Measurements from ENCODE around the gene SFRP2.
A peak's percentile ranks its signal among the peaks of the same experiment; 100 is the strongest.

The SFRP2 gene, protein sequence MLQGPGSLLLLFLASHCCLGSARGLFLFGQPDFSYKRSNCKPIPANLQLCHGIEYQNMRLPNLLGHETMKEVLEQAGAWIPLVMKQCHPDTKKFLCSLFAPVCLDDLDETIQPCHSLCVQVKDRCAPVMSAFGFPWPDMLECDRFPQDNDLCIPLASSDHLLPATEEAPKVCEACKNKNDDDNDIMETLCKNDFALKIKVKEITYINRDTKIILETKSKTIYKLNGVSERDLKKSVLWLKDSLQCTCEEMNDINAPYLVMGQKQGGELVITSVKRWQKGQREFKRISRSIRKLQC

DNA sequence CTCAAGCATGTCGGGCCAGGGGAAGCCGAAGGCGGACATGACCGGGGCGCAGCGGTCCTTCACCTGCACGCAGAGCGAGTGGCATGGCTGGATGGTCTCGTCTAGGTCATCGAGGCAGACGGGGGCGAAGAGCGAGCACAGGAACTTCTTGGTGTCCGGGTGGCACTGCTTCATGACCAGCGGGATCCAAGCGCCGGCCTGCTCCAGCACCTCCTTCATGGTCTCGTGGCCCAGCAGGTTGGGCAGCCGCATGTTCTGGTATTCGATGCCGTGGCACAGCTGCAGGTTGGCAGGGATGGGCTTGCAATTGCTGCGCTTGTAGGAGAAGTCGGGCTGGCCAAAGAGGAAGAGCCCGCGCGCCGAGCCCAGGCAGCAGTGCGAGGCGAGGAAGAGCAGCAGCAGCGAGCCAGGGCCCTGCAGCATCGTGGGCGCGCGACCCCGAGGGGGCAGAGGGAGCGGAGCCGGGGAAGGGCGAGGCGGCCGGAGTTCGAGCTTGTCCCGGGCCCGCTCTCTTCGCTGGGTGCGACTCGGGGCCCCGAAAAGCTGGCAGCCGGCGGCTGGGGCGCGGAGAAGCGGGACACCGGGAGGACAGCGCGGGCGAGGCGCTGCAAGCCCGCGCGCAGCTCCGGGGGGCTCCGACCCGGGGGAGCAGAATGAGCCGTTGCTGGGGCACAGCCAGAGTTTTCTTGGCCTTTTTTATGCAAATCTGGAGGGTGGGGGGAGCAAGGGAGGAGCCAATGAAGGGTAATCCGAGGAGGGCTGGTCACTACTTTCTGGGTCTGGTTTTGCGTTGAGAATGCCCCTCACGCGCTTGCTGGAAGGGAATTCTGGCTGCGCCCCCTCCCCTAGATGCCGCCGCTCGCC, at the start of gene SFRP2:
TSS of gene SFRP2 (minus strand) at position 671 of the 864 bp plus-strand sequence. CDS start at position 423, 248 bp downstream.
- peak in 1 of 2 donors; percentile 18 for DNase-seq

DNA sequence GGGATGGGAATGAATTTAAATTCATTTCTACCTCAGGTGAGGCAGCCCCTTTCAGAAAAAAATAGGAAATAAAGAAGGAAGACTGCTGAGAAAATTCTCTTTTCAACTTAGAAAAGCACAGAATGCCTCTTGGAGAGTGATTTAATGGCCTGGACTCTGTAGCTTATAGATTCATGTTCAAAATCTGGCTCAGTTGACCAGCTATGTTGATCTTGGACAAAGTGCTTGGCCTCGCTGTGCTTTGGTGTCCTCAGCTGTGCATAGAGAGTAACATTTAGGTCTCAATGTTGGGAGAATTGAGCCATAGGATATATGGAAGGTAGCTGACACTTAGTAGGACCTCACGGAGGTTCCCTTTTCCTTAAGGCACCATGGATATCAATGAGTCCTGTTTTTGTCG, 49.7 kb upstream of the SFRP2 start:
- no peak for DNase-seq

DNA sequence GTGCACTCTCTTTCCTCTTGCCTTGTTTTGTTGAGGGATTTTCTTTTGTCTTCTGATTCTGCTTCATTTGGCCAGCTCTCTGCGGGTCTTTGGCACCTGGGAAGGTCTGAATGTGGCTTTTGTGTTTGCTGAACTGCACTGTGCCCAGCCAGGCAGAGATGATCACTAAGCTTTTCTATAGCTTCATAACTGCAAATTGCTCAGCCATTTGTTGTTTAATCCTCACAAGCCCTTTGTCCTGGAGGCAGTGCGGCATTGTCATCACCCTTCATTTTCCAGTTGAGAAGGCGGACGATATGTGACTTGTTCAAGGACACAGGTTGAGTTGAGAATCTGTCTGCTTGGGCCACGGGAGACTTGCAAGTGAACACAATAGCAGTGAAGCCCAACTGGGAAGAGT, 46.0 kb upstream of the SFRP2 start:
- DNase-seq, result no peak

DNA sequence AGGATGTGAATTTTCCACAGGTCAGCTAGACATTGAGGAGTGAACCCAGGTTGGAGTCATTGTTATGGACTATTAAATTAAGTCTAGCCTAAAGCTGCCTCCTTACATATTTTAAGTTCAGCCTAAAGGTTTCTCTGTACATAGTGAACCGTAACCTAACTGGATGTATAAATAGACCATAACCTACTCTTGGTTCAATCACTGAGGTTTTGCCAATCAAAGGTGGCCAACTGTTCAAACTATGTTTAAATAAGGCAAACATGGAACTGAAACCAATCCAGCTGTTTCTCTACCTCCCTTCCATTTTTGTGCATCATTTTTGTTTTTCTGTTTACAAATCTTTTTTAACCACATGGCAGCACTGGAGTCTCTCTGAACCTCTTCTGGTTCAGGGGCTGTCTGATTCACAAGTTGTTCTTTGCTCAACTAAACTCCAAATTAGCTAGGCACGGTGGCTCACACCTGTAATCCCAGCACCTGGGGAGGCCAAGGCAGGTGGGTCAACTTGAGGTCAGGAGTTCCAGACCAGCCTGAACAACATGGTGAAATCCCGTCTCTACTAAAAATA, 43.9 kb upstream of the SFRP2 start:
- DNase-seq, result no peak

DNA sequence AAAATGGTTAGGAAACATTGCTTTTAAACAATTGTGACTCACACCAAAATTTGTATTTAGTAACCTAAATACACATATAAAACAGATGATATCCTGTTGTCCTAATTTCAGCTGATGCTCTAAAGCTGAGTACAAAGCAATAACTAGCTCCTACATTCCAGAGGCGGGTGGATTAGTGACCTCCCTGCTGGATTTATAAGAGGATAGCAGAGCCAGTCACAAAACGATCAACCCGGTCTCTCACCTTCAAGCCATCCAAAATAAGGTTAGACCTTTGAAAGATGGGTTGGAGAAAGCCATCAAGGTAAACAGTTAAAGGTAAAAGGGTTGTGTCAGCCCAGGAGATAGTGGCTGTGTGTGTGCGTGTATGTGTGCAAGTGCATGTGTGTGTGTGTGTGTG, 43.2 kb upstream of the SFRP2 start:
- no peak for DNase-seq

DNA sequence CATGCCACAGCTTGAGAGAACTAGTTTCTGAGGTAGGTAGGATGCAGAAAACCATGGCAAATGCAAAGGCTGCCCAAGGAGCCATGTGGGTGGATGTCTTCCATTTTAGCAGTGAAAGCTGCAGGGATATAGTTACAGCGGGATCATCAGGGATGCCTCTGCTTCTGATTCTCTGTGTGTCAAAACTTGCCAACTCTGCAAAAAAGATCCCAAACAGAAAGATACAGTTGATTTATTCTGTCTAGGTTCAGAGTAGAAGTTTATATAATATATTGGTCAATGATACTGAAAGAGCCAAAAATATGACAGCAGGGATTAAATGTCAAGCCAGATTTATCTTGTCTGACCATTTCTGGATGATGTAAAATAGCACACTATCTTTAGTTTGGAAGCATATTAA, 42.4 kb upstream of the SFRP2 start:
- DNase-seq, result no peak

DNA sequence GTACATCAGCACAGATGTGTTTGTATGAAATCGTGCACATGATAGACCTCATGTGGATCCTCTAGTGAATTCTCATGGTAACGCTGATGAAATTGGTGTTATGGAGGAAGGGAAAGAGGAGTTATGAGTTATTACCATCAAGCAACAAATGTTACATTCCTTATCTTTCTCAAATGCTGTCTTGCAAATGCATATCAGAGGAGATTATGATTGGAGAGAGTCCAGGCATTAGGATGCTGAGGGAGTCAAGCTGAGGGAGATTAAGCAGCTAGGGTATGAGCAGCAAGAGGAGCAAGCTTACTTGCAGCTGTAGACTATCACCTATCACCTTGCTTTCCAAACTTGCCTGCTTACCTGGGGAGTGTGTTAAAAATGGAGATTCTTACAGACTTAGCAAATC, 36.8 kb upstream of the SFRP2 start:
- DNase-seq, result no peak

DNA sequence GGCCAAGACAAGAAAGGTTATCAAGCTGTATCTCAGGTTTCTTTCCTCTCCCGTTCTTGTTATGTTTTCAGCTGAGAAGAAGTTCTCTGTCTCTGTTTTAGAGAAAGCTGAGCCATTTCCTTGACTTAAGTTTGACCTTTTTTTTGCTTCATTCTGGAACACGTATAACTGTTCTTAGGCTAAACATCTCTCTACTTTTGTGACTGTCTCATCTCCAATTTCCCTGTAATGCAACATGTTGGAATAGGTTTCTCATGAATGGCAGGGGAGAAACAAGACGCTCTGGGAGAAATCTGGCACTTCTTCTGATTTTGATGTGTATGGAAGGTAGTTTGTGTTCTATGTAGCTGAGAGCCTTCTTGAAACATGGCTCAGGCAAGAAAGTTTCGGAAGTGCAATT, 36.2 kb upstream of the SFRP2 start:
- DNase-seq, result no peak

DNA sequence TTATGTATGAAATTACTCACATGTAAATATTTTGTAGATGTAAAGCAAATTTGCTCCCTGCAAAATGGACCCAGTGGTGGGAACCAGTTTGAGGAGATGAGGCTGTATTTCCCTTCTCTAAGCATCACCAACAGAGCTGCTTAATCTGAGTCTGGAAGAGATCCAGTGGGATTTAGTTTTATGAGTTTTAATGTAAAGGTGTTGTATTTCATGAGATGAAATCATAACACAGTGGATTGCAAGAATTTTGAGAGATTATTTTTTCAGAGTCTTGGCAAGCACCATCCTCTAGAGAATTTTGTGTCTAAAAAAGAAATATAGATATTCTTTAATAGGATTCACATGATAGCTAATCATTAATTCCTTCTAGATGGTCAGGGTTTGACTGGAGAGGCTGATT, 35.6 kb upstream of the SFRP2 start:
- DNase-seq, result no peak

DNA sequence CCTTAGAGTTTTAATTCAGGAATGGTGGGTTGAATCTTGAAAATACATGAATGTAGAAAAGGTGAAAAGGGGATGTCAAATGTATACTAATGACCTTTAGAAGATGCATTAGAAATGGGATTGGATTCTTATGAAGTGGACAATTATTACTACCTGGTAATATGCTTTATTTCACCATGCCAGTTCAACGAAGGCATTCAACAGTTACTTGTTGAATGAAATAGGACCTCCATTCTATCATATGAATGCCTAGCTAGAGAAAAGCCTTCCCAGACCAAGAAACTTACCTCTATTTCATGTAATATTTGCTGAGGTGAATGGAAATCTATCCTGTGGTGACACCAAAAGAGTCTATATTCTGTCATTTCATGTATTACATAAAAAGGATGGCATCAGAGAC, 34.6 kb upstream of the SFRP2 start:
- no peak for DNase-seq

DNA sequence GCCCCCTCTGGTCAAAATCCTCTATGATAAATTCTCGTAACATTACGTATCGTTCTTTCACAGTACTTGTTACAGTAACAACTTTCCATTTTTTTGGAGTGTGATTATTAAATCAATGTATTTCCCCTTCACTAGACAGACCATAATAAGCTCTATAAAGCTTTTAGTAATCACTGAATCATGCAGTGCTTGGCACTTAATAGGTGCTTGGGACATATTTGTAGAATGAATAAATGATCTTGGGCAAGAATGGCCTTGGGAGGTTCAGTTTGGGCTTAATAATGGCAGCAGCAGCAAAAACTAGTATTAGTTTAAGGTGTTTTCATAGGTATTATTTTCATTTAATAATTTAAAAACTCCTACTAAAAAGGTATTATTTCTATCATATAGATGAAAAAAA, 33.4 kb upstream of the SFRP2 start:
- DNase-seq, result no peak

DNA sequence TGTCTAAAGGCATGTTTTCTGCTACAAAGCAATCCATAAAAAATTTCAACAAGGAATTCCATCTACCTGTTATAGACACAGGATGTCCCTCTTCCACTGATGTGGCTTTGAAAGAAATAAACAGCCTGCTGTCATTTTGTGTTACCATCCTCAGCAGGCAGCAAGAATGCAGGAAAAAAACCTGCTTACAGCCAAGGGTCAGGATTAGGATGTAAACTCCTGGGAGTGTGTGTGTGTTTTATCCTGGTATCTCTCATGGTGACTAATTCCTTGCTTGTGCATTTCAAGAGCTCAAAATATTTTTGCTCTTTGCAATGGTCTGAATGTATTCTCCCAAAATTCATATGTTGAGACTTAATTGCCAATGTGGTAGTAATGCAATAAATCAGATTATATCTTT, 28.6 kb upstream of the SFRP2 start:
- no peak for DNase-seq

DNA sequence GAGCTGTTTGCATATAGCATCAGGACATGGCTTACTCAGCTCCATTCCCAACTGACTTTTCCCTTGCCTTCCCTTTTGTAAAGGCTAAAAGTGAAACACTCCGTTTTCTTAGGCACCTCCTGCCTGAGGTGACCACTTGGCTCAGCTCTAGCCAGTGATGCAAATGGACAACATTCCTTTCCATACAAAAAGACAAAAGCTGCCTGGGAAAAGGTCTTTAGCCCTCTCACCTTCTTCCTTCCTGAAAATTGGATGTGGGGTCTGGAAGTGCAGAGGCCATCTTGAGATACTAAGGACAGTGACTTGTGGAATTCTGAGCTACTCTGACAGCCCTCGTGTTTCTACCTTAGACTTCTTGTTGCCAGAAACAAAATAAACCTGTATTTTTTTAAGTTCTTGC, 27.7 kb upstream of the SFRP2 start:
- DNase-seq, result no peak

DNA sequence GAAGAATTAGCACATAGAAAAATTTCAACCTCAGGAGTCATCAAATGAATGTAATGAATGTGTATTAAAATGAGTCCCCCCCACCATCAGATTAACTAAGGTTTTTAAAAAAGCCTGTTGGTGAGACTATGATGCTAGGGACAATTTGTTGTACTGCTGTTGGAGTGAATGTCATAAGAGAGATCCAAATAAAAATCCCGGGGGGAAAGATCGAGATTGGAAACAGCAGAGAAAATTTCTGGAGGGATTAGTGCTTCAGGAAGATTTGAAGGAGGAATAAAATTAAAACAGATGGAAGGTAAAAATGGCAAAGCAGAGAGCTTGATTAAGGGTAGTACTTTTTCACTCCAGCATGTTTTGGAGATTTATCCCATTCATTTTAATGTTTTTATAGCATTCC, 25.9 kb upstream of the SFRP2 start:
- no peak for DNase-seq

DNA sequence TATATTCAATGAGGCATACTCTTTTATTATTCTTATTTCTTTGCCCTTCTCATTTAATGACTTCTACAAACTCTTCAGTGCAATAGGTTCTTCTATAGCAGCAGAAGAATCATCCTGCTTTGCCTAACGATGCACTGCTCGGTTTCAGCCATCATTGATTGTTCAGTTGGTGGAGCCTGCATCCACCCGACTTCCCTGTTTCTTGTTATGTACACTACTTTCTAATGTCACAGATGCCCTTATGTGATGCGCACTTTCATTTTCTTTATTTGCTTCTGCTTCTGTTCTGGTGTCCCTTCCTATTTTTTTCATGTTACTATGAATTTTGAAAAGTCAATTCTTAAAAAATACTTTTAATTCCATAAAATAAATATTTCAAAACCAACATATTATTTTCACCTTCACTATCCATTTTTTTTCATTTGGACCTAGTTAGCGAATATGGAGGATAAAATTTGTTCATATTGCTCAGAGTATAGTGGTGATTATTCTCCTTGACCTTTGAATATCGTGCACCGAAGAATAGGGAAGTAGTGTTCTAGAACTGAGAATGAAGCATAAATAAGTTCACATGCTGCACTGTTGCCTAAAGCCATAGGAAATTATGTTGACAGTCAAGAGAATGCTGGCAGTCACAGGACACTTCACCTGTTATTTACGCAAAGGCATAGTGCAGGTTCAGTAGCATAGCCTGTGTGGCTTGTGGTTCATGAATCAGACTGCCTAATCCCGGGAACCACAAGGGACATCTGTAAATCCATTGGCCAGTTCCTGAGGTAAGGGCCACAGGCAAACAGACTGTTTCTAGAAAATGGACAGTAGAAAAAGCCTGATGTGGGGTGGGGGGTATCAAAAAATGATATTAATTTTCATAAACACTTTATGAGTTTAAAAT, 21.3 kb upstream of the SFRP2 start:
- DNase-seq, result no peak

DNA sequence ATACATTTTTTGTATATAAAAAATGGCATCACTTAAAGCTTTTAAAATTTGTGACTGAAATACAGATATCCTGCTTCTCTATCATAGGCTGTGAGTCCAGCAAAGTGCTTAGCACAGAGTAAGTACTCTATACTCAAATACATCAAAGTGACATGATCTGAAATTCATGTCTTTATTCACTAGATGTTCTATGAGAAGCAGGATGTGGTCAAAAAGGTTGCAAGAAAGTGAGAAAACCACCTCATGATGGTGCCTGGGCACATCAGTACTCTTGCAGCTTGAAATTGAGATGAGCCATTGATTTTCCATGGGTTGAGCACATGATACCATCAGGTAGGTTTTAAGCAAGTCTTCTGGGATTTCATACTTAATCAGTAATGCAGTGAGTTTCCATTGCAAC, 20.4 kb upstream of the SFRP2 start:
- peak; percentile 26 to 37 for DNase-seq

DNA sequence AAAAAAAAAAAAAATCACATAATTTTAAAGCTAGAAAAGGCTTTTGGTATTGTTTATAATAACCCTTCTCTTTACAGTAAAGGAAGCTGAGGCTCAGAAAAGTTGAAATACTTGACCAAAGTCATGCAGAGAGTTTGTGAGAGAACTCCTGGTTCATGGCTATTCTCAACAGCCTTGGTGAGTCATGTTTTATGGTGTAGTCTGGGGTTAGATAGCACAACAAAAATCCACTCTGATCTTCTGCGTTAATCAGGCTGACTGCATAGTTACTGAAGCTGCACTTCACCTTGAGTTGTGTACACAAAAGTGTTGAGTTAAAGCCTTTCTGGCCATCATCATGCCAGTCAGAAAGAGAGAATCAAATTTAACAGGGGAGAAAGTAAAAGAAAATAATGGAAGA, 19.3 kb upstream of the SFRP2 start:
- DNase-seq, result no peak

DNA sequence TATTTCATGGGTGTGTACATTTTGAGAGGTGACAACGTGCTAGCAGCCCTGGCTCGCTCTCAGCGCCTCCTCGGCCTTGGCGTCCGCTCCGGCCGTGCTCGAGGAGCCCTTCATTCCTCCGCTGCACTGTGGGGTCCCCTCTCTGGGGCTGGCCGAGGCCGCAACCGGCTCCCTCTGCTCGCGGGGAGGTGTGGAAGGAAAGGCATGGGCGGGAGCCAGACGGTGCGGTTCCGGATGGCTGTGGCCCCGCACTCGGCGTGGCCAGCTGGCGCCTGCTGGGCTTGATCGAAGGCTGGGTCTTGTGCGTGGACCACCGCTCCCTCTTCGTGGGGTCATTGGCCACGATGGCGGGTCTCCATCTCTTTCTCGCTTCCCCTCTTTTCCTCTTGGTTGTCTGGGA, 17.2 kb upstream of the SFRP2 start:
- DNase-seq, result no peak

DNA sequence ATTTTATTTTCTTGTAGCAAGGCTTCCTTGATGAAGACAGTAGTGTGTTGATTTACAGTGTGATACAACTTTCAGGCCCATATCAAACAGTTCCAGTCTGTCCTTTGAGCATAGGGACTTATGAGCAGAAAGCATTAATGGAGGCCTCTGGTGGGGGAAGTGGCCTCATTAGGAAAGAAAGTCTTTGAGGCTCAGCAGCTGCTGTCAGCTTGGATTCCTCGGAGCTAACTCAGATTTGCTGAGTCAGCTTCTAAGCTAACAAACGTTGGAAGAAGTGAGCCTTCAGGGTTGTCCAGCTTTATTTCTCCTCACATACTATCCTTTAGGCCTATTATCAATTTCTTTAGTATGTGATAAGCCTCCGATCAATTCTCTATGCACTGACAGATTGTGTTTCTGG, 15.8 kb upstream of the SFRP2 start:
- no peak for DNase-seq

DNA sequence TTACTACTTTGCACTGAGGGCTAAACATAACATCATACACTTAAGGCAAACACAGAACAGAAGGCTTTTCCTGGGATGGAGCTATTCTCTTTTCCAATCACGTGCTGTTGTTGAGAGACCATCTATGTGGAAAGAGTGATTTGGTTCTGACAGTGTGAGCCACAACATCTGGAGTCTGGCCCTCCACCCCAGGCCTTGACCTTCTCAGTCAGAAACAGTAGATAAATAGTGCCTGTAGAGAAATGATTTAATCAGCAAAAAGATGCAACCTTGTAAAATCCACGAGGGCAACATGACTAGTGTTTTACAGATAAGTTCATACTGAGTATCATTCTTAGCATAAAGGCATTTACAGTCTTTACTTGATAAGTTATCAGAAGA, 10.8 kb upstream of the SFRP2 start:
- no peak for DNase-seq

DNA sequence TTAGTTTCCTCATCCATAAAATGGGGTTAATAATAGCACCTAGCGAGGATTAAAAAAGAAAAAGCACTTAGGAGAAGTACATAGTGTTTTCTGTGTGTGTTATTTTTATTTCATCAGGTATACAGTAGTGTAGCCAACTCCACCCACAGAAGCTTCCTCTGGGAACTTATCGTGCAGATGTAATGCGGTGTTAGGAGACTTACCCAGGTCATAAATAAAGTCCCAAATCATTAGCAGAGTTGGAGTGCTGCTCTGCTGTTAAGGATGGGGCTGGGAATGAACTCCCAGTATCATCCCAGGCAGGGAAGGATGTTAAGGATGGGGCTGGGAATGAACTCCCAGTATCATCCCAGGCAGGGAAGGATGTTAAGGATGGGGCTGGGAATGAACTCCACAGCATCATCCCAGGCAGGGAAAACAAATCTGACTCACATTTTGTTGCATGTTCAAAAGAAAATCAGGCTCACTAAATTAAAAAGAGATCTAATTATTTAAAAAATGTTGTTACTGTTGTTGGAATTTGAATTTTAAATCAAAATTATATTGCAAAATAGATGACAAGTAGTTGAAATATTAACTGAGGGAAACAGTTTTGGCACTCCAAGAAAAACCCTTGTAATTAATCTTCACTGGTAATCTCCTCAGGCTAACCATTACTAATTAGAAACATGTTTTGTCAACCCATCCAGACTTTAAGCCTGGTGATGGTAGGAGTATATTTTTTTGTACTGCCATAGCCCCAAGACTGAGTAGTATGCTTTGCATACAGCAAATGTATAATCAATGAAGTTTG, 10.2 kb upstream of the SFRP2 start:
- no peak for DNase-seq

DNA sequence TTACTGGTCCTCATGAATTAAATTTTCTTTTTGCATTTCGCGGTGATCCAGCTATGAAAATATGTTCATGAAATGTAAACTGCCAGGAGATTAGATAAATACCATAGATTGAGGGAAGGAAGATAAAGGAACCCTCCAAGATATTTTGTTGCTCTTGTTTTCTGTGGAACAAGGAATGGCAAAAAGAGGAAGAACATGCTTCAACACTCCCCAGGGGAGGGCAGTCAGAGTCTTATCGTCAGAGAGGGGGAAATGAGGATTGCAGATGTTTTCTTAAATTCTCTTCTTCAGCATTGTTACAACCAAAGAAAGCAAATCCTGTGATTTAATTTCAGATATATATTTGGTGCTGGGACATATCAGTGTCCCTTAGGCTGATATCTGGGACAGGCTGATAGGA, 9.5 kb upstream of the SFRP2 start:
- DNase-seq, result no peak
